Urinary bladder (tissue), 4 donors: Measurements from ENCODE around the gene YBX2. TPM values are rescaled to one million over a fixed set of nuclear protein-coding genes. Genes with fewer than 3 reads are reported as not detected.
A peak's percentile ranks its signal among the peaks of the same experiment; 100 is the strongest.
"Not testable (repeated sequence)": the region's sequence is repeated elsewhere in the genome, so short reads cannot be mapped to it uniquely, and the experiment has no call there.

Source experiments
- DNase-seq: peaks from one replicate; pipeline ENCODE4 v3.0.0-alpha.2; 2015; ENCODE audit errors: extremely low spot score
- H3K27ac ChIP-seq: one replicate; pipeline ENCODE4 v1.5.1; 2013; ENCODE audit warnings: low read depth, mild to moderate bottlenecking, moderate library complexity
- H3K36me3 ChIP-seq: one replicate; pipeline ENCODE4 v1.6.1; 2013; ENCODE audit warnings: mild to moderate bottlenecking, moderate library complexity; ENCODE audit not compliant: insufficient read depth
- H3K4me1 ChIP-seq: one replicate; pipeline ENCODE4 v1.6.1; 2013; ENCODE audit warnings: mild to moderate bottlenecking, moderate library complexity; ENCODE audit not compliant: insufficient read depth
- H3K4me3 ChIP-seq: one replicate; pipeline ENCODE4 v1.5.1; 2013; ENCODE audit warnings: low read depth, low read length
- WGBS: extraction: QIAGEN DNeasy Blood & Tissue Kit; methylation state at CpG from one replicate; pipeline ENCODE4 v1.1.7; 2013; 5-methylcytosine and 5-hydroxymethylcytosine counted together
- polyA plus RNA-seq: library from polyadenylated mRNA; stranded (reverse); fragments of 200-250 nt; gene quantifications from one replicate; pipeline ENCODE4 v1.2.3, GENCODE V29; 2013
- total RNA-seq: library from RNA; depleted of rRNA; stranded (reverse); fragments of >200 nt; gene quantifications from one replicate; pipeline ENCODE4 v1.2.3, GENCODE V29; 2014
- donor health status: healthy with polysubstance abuse.
- donor health status: healthy.

YBX2 gene
- total RNA-seq (0.37 TPM), polyA plus RNA-seq (1.8 TPM)

DNA sequence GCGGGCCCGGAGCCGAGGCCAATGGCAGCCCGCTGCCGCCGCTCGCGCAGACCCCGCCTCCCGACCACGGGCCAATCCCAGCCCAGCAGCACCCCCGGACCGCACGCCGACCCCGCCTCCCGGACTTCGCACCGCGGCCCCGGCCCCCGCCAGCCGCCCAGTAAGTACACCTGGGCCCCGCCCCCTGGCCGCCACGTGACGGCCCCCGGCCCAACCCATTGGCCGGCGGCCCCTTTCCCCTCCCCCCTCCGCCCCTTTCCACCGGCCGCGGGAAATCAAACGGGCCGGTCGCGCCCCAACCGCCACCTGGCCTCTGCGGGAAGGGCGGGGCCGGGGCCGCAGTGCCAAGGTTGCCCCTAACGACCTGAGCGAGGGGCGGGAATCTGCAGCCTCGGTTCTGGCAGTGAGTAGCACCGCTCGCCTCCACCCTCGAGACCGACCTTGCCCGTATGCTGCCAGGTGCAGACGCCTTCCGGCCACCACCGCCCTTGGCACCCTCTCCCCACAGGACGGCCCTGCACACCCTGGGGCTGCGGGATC is at the start of gene YBX2:
Gene YBX2, minus strand, starts transcription at position 26 of the 540 bp plus-strand sequence. CDS start 139 bp downstream, outside the sequence.
- peak within 1 kb of the TSS; percentile 30 for H3K4me3 ChIP-seq

DNA sequence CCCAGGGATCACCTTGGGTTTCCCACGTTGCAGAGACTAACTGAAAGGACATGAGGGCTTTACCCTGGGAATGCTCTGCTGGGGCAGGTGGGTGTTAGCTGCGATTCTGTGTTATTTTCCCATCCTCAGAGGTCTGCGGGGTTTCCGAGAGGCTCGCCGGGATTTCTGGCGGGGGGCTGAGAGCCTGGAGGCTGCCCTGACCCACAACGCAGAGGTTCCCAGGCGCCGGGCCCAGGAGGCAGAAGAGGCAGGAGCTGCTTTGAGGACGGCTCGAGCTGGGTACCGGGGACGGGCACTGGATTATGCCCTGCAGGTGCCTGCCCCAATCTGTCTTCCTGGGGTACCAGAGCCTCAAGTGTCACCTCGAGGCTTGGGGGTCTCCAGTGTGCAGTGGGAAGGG is 48.8 kb upstream of the YBX2 start:
- WGBS = 78% methylated on average over 15 of the region's 15 CpGs
- no peak overlapping the region for H3K27ac ChIP-seq
- H3K36me3 ChIP-seq = no peaks in the 10 kb centered on the region
- no peak for DNase-seq
- no peaks in the 10 kb centered on the region for H3K4me1 ChIP-seq
- H3K4me3 ChIP-seq = no peak overlapping the region

More for the DNA sequence above, at the start of gene YBX2:
- WGBS = 3% methylated on average over 57 of the region's 57 CpGs
- Histone ChIP-seq H3K36me3 (no peaks in the 10 kb centered on the region), H3K27ac (no peak within 1 kb of the TSS), H3K4me1 (peaks cover 2% of the 10 kb centered on the region)
- no peak for DNase-seq

DNA sequence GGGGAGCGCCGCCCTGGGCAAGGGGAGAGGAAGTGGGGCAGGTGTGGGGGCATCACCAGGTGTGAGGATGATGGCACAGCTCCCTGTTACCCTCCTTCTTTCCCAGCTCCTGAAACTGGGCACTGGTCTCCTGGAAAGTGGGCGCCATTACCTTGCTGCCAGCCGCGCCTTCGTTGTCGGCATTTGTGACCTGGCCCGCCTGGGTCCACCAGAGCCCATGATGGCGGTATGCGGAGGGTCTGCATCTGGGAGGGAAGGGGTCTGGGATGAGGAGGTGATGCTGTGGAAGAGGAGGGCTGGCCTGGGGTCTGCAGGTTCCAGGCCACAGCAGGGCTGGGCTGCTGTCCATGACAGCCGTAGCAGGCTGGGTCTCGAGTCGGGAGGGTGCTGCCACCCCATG is 47.4 kb upstream of the YBX2 start:
- Histone ChIP-seq H3K36me3 (no peaks in the 10 kb centered on the region), H3K4me1 (no peaks in the 10 kb centered on the region), H3K4me3 (no peak overlapping the region), H3K27ac (no peak overlapping the region)
- DNase-seq = no peak
- WGBS = 90% methylated on average over 13 of the region's 13 CpGs

DNA sequence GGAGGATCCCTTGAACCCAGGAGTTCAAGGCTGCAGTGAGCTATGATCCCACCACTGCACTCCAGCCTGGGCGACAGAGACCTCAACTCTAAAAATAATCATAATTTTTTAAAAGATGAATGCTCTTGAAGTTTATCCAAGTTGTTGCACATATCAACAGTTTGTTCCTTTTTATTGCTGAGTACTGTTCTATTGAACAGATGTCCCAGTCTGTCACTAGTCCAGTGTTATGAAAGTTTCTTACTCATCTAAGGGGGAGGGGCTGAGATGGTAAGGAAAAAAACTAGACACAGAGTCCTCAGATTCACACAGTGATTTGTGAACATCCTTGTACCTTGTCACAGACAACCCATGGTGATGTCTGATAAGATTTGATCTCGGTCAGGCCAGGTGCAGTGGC is 45.7 kb upstream of the YBX2 start:
- no peaks in the 10 kb centered on the region for H3K36me3 ChIP-seq
- H3K4me3 ChIP-seq = no peak overlapping the region
- no peak overlapping the region for H3K27ac ChIP-seq
- no peaks in the 10 kb centered on the region for H3K4me1 ChIP-seq
- 81% methylated on average over 2 of the region's 2 CpGs for WGBS
- no peak for DNase-seq

DNA sequence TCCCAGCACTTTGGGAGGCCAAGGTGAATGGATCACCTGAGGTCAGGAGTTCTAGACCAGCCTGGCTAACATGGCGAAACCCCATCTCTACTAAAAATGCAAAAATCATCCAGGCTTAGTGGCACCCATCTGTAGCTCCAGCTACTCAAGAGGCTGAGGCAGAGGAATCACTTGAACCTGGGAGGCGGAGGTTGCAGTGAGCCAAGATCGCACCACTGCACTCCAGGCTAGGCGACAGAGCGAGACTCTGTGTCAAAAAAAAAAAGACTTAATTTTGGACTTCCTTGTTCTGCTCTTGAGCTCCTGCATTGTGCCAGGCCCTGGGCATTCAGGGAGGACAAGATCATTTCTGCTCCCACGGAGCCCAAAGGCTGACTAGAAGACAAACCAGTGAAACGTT is 43.2 kb upstream of the YBX2 start:
- WGBS = 77% methylated on average over 7 of the region's 7 CpGs
- not testable (repeated sequence) for H3K4me1 ChIP-seq, H3K4me3 ChIP-seq

DNA sequence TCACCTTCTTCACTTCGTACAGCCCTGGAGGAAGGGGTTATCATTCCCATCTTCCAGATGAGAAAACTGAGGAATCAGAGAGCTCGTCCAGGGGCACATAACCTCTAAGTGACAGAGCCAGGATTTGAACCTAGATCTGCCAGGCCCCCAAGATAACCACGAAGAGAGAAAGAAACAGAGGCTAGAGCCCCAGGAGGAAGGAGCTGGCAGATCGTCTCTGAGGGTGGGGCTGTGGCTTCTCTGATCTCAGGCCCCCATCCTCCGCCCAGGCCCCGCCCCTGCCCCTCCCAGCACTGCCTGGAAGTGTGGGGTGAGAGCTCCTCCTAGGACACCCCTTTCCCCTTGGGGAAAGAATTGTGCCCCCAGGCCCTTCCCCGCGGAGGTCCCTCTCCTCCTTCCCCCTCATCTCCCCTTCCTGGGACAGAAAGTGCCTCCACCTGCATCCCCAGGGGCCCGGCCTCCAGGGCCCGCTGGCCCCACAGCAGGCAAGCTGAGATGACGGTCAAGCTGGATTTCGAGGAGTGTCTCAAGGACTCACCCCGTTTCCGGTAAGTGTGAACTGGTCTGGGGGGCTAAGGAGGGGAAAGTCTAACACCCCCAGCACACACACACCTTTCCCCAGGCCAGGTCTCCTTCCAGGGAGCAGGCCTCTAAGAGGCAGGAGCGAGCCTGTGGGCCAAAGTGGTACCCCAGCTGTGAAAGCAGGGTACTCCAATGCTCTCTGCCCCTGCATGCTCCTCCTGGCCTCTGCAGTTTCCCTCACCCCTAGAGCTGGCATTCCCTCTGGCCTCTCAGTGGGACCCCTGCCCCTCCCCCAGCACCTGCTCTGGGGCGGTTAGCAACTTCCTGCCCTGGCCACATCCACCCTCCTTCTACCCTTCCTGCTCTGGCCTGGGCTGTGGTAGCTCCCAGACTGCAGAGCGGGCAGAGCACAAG is 42.1 kb upstream of the YBX2 start, which contains the start of gene ACAP1:
Gene ACAP1, plus strand, starts transcription at position 290 of the 936 bp plus-strand sequence. Its CDS starts 206 bp downstream, at position 496.
- Histone ChIP-seq H3K27ac (no peak within 1 kb of the TSS), H3K36me3 (no peaks in the 10 kb centered on the region), H3K4me1 (no peaks in the 10 kb centered on the region), H3K4me3 (peak within 1 kb of the TSS; percentile 34)
- 33% methylated on average over 17 of the region's 17 CpGs for WGBS
- no peak for DNase-seq

More for the DNA sequence above, 43.2 kb upstream of the YBX2 start:
- not testable (repeated sequence) for DNase-seq, H3K27ac ChIP-seq, H3K36me3 ChIP-seq

GRCh38 chr17:7335765-7336164 is 41.3 kb upstream of the YBX2 start:
- H3K36me3 ChIP-seq, H3K4me1 ChIP-seq, DNase-seq, H3K27ac ChIP-seq, H3K4me3 ChIP-seq: not testable (repeated sequence)
- WGBS = 82% methylated on average over 13 of the region's 13 CpGs

DNA sequence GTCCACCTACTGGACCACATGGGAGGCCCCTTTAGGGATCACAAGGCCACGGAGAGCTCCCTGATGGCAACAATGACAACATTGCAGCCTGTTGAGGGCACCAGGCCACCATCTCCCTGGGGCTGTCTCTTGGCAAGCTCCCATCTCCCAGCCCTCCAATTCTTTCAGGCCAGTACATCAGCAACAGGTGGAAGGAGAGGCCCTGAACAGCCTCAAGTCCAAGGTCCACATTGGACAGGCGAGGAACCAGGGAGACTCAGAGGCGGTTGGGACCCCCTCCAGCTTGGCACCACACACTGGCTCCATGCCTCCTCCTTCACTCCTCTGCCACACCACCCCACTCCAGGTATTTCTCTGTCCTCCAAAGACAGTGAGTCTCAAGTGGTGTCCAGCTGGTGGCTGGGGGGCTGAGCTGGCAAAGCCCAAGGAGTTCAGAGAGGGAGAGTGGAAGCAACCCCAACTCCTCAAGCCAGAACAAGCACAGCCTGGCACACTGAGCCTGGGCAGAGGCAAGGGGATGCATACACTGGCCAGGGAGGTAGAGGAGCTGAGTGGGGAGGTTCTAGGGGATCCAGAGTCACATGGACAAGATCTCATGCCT is 40.6 kb upstream of the YBX2 start:
- WGBS = 82% methylated on average over 3 of the region's 3 CpGs
- Histone ChIP-seq H3K4me3 (no peak overlapping the region), H3K27ac (no peak overlapping the region), H3K4me1 (no peaks in the 10 kb centered on the region), H3K36me3 (no peaks in the 10 kb centered on the region)
- DNase-seq = no peak

GRCh38 chr17:7332600-7333069 is 38.2 kb upstream of the YBX2 start:
- not testable (repeated sequence) for H3K4me3 ChIP-seq, H3K27ac ChIP-seq, DNase-seq, H3K4me1 ChIP-seq, H3K36me3 ChIP-seq
- 30% methylated on average over 14 of the region's 14 CpGs for WGBS

DNA sequence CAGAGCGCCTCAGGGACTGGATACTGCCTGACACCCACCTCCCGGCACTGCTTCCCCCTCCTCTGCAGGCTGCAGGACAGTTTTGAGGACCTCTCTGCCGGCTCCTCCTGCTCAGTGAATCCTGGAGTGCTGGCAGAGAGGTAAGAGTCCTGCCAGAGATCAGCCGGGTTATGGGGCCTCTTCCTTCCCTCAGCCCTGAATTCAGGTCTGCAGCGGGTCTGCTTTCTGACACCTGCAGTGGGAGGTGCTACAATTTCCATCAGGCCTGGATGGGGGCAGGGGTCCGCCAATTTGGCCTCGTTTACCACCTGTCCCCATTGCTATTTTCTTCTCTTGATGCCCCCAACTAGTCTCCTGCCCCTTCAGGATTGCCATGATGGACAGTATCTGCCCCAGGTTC is 37.7 kb upstream of the YBX2 start:
- Histone ChIP-seq H3K36me3 (no peaks in the 10 kb centered on the region), H3K4me1 (no peaks in the 10 kb centered on the region), H3K4me3 (no peak overlapping the region), H3K27ac (no peak overlapping the region)
- 59% methylated on average over 7 of the region's 7 CpGs for WGBS
- DNase-seq = no peak

GRCh38 chr17:7330638-7331015 is 36.2 kb upstream of the YBX2 start:
- no peak for DNase-seq
- no peaks in the 10 kb centered on the region for H3K36me3 ChIP-seq
- no peak overlapping the region for H3K27ac ChIP-seq
- 62% methylated on average over 13 of the region's 13 CpGs for WGBS
- peak overlapping the region; percentile 72 for H3K4me3 ChIP-seq
- no peaks in the 10 kb centered on the region for H3K4me1 ChIP-seq

DNA sequence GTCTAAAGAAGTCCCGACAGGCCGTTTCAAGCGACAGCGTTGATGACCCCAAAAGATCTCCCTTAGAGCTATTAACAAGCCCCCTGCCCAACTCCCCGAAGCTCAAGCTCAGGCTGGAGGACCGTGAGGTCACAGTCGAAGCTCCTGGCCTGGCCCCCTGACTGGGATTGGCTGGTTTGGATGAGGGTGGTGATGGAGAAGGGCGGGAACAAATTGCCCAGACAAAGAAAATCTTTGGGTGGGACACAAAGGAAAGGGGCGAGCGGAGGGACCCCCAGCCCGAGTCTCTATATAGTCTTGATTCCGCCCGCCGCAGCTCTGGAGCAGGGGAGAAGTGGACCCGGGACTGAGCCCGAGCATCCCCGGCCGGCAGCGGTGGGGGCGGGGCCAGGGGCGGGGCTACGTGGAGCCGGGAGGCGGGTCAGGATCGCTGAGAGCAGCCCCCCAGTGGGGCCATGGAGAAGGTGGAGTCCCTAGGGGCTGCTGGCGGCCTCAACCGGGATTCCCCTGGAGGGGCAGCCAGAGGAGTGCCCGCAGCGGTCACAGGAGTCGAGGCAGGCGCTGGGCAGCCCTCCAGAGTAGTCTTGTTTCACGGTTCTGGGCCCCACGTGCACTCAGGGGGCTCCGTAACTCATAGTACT is 35.7 kb upstream of the YBX2 start:
- peak overlapping the region; percentile 79 for H3K27ac ChIP-seq
- under 1% methylated on average over 34 of the region's 34 CpGs for WGBS
- H3K4me3 ChIP-seq = peak overlapping the region; percentile 72
- DNase-seq = peak; percentile 80
- H3K36me3 ChIP-seq = no peaks in the 10 kb centered on the region
- H3K4me1 ChIP-seq = no peaks in the 10 kb centered on the region

- WGBS = under 1% methylated on average over 43 of the region's 43 CpGs
Observed at GRCh38 chr17:7329374-7329996, 35.0 kb upstream of the YBX2 start.

More at GRCh38 chr17:7329374-7329996, 35.0 kb upstream of the YBX2 start:
- no peaks in the 10 kb centered on the region for H3K36me3 ChIP-seq
- peak overlapping the region; percentile 84 for H3K27ac ChIP-seq
- H3K4me1 ChIP-seq = no peaks in the 10 kb centered on the region
- H3K4me3 ChIP-seq = peak overlapping the region; percentile 72
- peak; percentile 94 for DNase-seq
